ENCODE results near the gene THSD4. TPM values are rescaled to one million over a fixed set of nuclear protein-coding genes. Genes with fewer than 3 reads are reported as not detected.

The THSD4 gene
- total and polyA plus RNA-seq, 2 experiments from 2014 or later: 5.1 to 25.5 TPM

DNA sequence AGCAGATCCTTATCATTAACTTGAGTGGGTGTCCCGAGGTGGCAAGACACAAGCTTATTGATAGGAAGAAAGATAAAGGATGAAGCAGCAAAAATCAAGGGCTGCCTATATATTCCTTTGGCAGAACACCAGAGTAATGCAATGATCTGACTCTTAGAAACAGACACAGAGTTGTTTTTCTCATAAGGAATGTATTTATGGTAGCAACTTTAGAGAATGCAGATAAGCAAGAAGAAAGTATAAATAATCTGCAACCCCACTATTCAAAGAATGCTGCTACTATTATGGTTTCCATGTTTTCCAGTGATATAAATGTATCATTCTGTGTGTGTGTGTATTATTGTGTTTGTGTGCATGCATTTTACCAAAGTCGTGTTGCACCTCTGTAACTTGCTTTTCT lies 208.3 kb downstream of the THSD4 start:
- TF ChIP-seq, protein P1, sequence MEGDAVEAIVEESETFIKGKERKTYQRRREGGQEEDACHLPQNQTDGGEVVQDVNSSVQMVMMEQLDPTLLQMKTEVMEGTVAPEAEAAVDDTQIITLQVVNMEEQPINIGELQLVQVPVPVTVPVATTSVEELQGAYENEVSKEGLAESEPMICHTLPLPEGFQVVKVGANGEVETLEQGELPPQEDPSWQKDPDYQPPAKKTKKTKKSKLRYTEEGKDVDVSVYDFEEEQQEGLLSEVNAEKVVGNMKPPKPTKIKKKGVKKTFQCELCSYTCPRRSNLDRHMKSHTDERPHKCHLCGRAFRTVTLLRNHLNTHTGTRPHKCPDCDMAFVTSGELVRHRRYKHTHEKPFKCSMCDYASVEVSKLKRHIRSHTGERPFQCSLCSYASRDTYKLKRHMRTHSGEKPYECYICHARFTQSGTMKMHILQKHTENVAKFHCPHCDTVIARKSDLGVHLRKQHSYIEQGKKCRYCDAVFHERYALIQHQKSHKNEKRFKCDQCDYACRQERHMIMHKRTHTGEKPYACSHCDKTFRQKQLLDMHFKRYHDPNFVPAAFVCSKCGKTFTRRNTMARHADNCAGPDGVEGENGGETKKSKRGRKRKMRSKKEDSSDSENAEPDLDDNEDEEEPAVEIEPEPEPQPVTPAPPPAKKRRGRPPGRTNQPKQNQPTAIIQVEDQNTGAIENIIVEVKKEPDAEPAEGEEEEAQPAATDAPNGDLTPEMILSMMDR (IDR thresholded peaks at IDR 0.05; ENCODE audit: low read depth, low read length): no peak

DNA sequence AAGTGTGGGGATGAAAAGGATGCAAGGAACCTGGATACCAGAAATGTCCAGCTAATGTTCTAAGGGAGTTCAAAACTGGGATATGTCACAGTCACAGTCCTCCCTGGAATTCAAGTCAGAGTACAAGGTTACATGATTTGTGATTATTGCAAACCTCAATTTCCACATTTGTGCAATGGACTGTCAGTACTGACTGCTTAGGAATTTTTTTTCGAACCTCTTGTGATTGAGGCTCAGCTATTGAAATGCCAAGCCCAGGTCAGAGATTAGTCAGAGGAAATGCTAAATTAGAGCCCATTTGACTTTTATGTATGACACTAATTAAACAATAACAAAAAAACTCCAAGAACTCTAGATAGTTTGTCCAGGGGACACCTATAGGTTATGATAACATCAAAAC lies 210.2 kb downstream of the THSD4 start:
- H3K36me3 ChIP-seq: no peaks in the 10 kb centered on the region
- H3K4me3 ChIP-seq: no peak overlapping the region
- no peaks in the 10 kb centered on the region for H3K4me1 ChIP-seq (ENCODE audit: low read depth)
- no peaks in the 10 kb centered on the region for H3K27me3 ChIP-seq
- TF ChIP-seq, protein P1 (IDR thresholded peaks at IDR 0.05; ENCODE audit: low read depth, low read length): no peak
- H3K9me3 ChIP-seq (ENCODE audit: low read depth): no peaks in the 10 kb centered on the region
- H3K27ac ChIP-seq: no peak overlapping the region
- peak in 1 of 2 donors; percentile 18 for DNase-seq (ENCODE audit: low read depth in 1 of 2, low spot score in 1 of 2)

More for the DNA sequence above, 208.3 kb downstream of the THSD4 start:
- Histone ChIP-seq H3K9me3 (ENCODE audit: low read depth) (no peaks in the 10 kb centered on the region), H3K4me1 (ENCODE audit: low read depth) (no peaks in the 10 kb centered on the region), H3K4me3 (no peak overlapping the region), H3K36me3 (no peaks in the 10 kb centered on the region), H3K27ac (no peak overlapping the region), H3K27me3 (no peaks in the 10 kb centered on the region)
- DNase-seq (ENCODE audit: low read depth in 1 of 2, low spot score in 1 of 2): peak in 1 of 2 donors; percentile 17

DNA sequence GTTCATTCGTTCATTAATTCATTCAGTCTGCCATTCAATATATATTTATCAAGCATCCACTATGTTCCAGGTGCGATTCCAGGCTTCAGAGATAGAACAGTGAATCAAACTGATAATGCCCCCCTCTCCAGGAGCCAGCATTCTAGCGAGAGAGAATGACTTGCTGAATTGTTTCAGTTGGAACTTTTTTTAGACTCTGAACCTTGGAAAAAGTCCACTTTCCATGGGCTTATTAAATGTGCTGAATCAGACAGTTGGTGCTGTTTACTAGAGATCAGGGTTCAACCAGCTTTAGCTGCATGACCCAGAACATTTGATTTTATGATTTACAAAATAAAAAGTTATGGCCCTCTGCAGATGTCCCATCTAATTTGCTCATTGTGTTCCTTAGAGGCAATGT lies 213.2 kb downstream of the THSD4 start:
- TF ChIP-seq, protein P1 (IDR thresholded peaks at IDR 0.05; ENCODE audit: low read depth, low read length): no peak
- H3K27ac ChIP-seq: no peak overlapping the region

GRCh38 chr15:71329041-71329440 lies 213.8 kb downstream of the THSD4 start:
- Histone ChIP-seq H3K4me1 (ENCODE audit: low read depth) (no peaks in the 10 kb centered on the region), H3K36me3 (no peaks in the 10 kb centered on the region), H3K27ac (no peak overlapping the region), H3K4me3 (no peak overlapping the region), H3K9me3 (ENCODE audit: low read depth) (no peaks in the 10 kb centered on the region), H3K27me3 (no peaks in the 10 kb centered on the region)
- DNase-seq (ENCODE audit: low read depth in 1 of 2, low spot score in 1 of 2): peak in 1 of 2 donors; percentile 50
- TF ChIP-seq, protein P1 (IDR thresholded peaks at IDR 0.05; ENCODE audit: low read depth, low read length): no peak

More for the DNA sequence above, 213.2 kb downstream of the THSD4 start:
- H3K36me3 ChIP-seq: no peaks in the 10 kb centered on the region
- H3K9me3 ChIP-seq (ENCODE audit: low read depth): no peaks in the 10 kb centered on the region
- DNase-seq (ENCODE audit: low read depth in 1 of 2, low spot score in 1 of 2): no peak
- H3K4me3 ChIP-seq: no peak overlapping the region
- H3K4me1 ChIP-seq (ENCODE audit: low read depth): no peaks in the 10 kb centered on the region
- H3K27me3 ChIP-seq: no peaks in the 10 kb centered on the region

- Histone ChIP-seq H3K9me3 (ENCODE audit: low read depth) (no peaks in the 10 kb centered on the region), H3K27me3 (no peaks in the 10 kb centered on the region), H3K4me1 (ENCODE audit: low read depth) (no peaks in the 10 kb centered on the region), H3K4me3 (no peak overlapping the region), H3K36me3 (no peaks in the 10 kb centered on the region), H3K27ac (no peak overlapping the region)
- DNase-seq (ENCODE audit: low read depth in 1 of 2, low spot score in 1 of 2): peak; percentile 15 to 76
- TF ChIP-seq, protein P1 (IDR thresholded peaks at IDR 0.05; ENCODE audit: low read depth, low read length): no peak
These were observed 214.4 kb downstream of the THSD4 start for GRCh38 chr15:71329497-71330260.

Measured in cardiac muscle cell (in vitro differentiated cells and primary cell).